Heart left ventricle (tissue), 16 donors: ENCODE data around the gene MGAT5. TPM values are rescaled to one million over a fixed set of nuclear protein-coding genes. Genes with fewer than 3 reads are reported as not detected.

Experiments used
- ATAC-seq, 4 donors: fragments of 200-7000 bp; cut with Tn5 transposase; one replicate each; pipeline ENCODE4 v1.9.1; 2020 to 2022; ENCODE audit warnings: moderate library complexity in 4 of 4, mild to moderate bottlenecking in 3 of 4, moderate number of reproducible peaks in 1 of 4
- DNase-seq, 5 donors: peaks; one replicate each; pipeline ENCODE4 v3.0.0-alpha.2; 2020
- H3K27ac ChIP-seq, 12 donors: fragments of 200-600 bp; sonication (generic) in 4 of 12; one replicate each; pipeline versions ENCODE4 v1.5.0 to v1.8.0; 2016 to 2022; ENCODE audit warnings: mild to moderate bottlenecking in 2 of 12
- H3K27me3 ChIP-seq, 9 donors: fragments of 200-600 bp; sonication (generic) in 2 of 9; one replicate each; pipeline versions ENCODE4 v1.5.1 to v1.8.0; 2016 to 2022; ENCODE audit warnings: mild to moderate bottlenecking in 3 of 9
- H3K36me3 ChIP-seq, 9 donors: fragments of 200-600 bp; sonication (generic) in 2 of 9; one replicate each; pipeline versions ENCODE4 v1.5.0 to v1.8.0; 2018 to 2022; ENCODE audit warnings: mild to moderate bottlenecking in 2 of 9
- H3K4me1 ChIP-seq, 12 donors: fragments of 200-600 bp; sonication (generic) in 4 of 12; one replicate each; pipeline versions ENCODE4 v1.5.0 to v1.8.0; 2016 to 2022; ENCODE audit warnings: mild to moderate bottlenecking in 3 of 12
- H3K4me3 ChIP-seq, 12 donors: fragments of 200-600 bp; sonication (generic) in 4 of 12; one replicate each; pipeline versions ENCODE4 v1.5.0 to v1.8.0; 2017 to 2022; ENCODE audit warnings: mild to moderate bottlenecking in 9 of 12, moderate library complexity in 4 of 12
- H3K9me3 ChIP-seq, 12 donors: fragments of 200-600 bp; sonication (generic) in 4 of 12; one replicate each; pipeline versions ENCODE4 v1.5.0 to v1.8.0; 2016 to 2022; ENCODE audit warnings: mild to moderate bottlenecking in 1 of 12
- CTCF ChIP-seq, 12 donors: fragments of 200-600 bp; sonication (generic) in 4 of 12; IDR thresholded peaks; one replicate each; pipeline versions ENCODE4 v1.5.0 to v1.8.0; 2018 to 2022; ENCODE audit warnings: antibody characterized with exemption in 12 of 12, mild to moderate bottlenecking in 5 of 12
- POLR2A ChIP-seq, 2 donors: fragments of 450-650 bp; IDR thresholded peaks; one replicate each; pipeline ENCODE4 v1.6.1; 2017; ENCODE audit warnings: antibody characterized with exemption in 2 of 2, mild to moderate bottlenecking in 2 of 2, moderate library complexity in 2 of 2
- WGBS, 4 donors: extraction: QIAGEN DNeasy Blood & Tissue Kit in 2 of 4; methylation state at CpG; one replicate each; pipeline versions ENCODE4 v1.1.5 to v1.1.7; 2013 to 2018; 5-methylcytosine and 5-hydroxymethylcytosine counted together
- intact Hi-C, 10 donors: fragments of 100-400 bp; cut with DNase I; formaldehyde crosslinking; loops; one replicate each; pipeline versions ENCODE4 v1.11.1 to v1.14.2; 2022
- polyA plus RNA-seq, 2 donors: library from polyadenylated mRNA; stranded (reverse); fragments of 200-250 nt; gene quantifications; one replicate each; pipeline ENCODE4 v1.2.3, GENCODE V29; 2013
- total RNA-seq, 9 donors: library from RNA; depleted of rRNA in 2 of 9; stranded (reverse); fragments of >200 nt in 2 of 9; fragmentation: NEBNext Ultra II Directional in 3 of 9; extraction: Animal tissue kit (Norgen Biotek cat#: 25700) in 3 of 9; gene quantifications; one replicate each; pipeline versions ENCODE4 v1.1.0 to v1.2.4, GENCODE V29; 2016 to 2023
- donor health status: ischemic (EF 13 %, LVEDD 7.1; RV severe dilation, severe dysfunction).
- donor health status: healthy with polysubstance abuse.
- donor health status: DM: no; HTN: yes; CAD: no.
- donor health status: DM: no; HTN: no; CAD: no.
- donor health status: ischemic (EF 25% LVEDD 6.9; RV normal size, moderate dysfunction).
- donor health status: ischemic (EF 25% LVEDD 5.7; RV mildly dilated, moderate dysfunction).
- donor health status: healthy.
- donor health status: DM: yes; HTN: yes; CAD: no.
- donor health status: ischemic (EF 35%, LVEDD 5.7; RV mildly dilated, moderate dysfunction).
- donor health status: nonischemic (EF 11% LVEDD 7.7; RV severe dilation, severe dysfunction).
- donor health status: DM: yes; HTN: yes; CAD: no.
- donor health status: PGD.
- donor health status: ischemic (EF 29% LVEDD 5.4; RV normal size, mild dysfunction).
- donor health status: nonischemic (EF 23%, LVEDD 6.1; RV moderate dilation, normal function).

The MGAT5 gene
- total and polyA plus RNA-seq, 11 donors = 9.7 to 116 (median 79.3) TPM

- TF ChIP-seq POLR2A (IDR thresholded peaks at IDR 0.05) (no peak), CTCF (IDR thresholded peaks at IDR 0.05) (no peak)
- 62 to 80% (median 77%) methylated on average over 6 of the region's 6 CpGs for WGBS, 4 donors
- H3K27ac ChIP-seq = peak overlapping the region in 7 of 12 donors; percentile 4 to 54 (median 27)
These were observed 125.4 kb downstream of the MGAT5 start for GRCh38 chr2:134379293-134379692.

GRCh38 chr2:134379722-134380121 lies 125.8 kb downstream of the MGAT5 start:
- Histone ChIP-seq H3K36me3 (peaks cover 0 to 26% (median 0%) of the 10 kb centered on the region in 9 donors), H3K27ac (peak overlapping the region in 7 of 12 donors; percentile 4 to 54 (median 27)), H3K9me3 (no peaks in the 10 kb centered on the region), H3K27me3 (no peaks in the 10 kb centered on the region), H3K4me1 (peaks cover 0 to 27% (median 6%) of the 10 kb centered on the region in 12 donors), H3K4me3 (no peak overlapping the region)
- ATAC-seq (peak in 3 of 4 donors; percentile 29 to 73 (median 35)), DNase-seq (no peak)
- WGBS, 4 donors = 45 to 62% (median 57%) methylated on average over 3 of the region's 3 CpGs
- TF ChIP-seq POLR2A (IDR thresholded peaks at IDR 0.05) = no peak
- TF ChIP-seq CTCF (IDR thresholded peaks at IDR 0.05) = no peak
- intact Hi-C loops = loop anchor here in 6 of 10 donors (2.0 to 10.0 kb wide), 5 partner anchors 31 to 73 kb away; no protein-coding TSS in a partner anchor

More at GRCh38 chr2:134379293-134379692, 125.4 kb downstream of the MGAT5 start:
- Histone ChIP-seq H3K4me3 (no peak overlapping the region), H3K4me1 (peaks cover 0 to 31% (median 6%) of the 10 kb centered on the region in 12 donors), H3K9me3 (no peaks in the 10 kb centered on the region), H3K27me3 (no peaks in the 10 kb centered on the region), H3K36me3 (peaks cover 0 to 26% (median 0%) of the 10 kb centered on the region in 9 donors)
- ATAC-seq = peak in 3 of 4 donors; percentile 42 to 47 (median 44)
- peak in 1 of 5 donors; percentile 40 for DNase-seq
- intact Hi-C loops = loop anchor here in 5 of 10 donors (5.0 to 10.0 kb wide), 4 partner anchors 33 to 73 kb away; no protein-coding TSS in a partner anchor

GRCh38 chr2:134381141-134381540 lies 127.3 kb downstream of the MGAT5 start:
- no peak for DNase-seq
- Histone ChIP-seq H3K27ac (no peak overlapping the region), H3K4me3 (no peak overlapping the region), H3K27me3 (no peaks in the 10 kb centered on the region), H3K9me3 (no peaks in the 10 kb centered on the region), H3K4me1 (peaks cover 0 to 23% (median 5%) of the 10 kb centered on the region in 12 donors), H3K36me3 (peaks cover 0 to 17% (median 0%) of the 10 kb centered on the region in 9 donors)
- ATAC-seq = no peak
- 59 to 73% (median 65%) methylated on average over 1 of the region's 1 CpG for WGBS, 4 donors
- intact Hi-C loops = loop anchor here in 1 of 10 donors (2.0 kb wide), 1 partner anchor 30 kb away; no protein-coding TSS in a partner anchor
- TF ChIP-seq CTCF (IDR thresholded peaks at IDR 0.05) (no peak), POLR2A (IDR thresholded peaks at IDR 0.05) (no peak)

- peaks cover 0 to 13% (median 0%) of the 10 kb centered on the region in 12 donors for H3K4me1 ChIP-seq
- intact Hi-C loops = no loop called here
- no peak for DNase-seq
These were observed 130.3 kb downstream of the MGAT5 start for GRCh38 chr2:134384131-134384530.

More at GRCh38 chr2:134384131-134384530, 130.3 kb downstream of the MGAT5 start:
- H3K27me3 ChIP-seq = no peaks in the 10 kb centered on the region
- WGBS, 4 donors = 94 to 99% (median 96%) methylated on average over 4 of the region's 4 CpGs
- no peak overlapping the region for H3K27ac ChIP-seq
- H3K9me3 ChIP-seq = no peaks in the 10 kb centered on the region
- no peak overlapping the region for H3K4me3 ChIP-seq
- no peak for ATAC-seq
- peaks cover 0 to 8% (median 0%) of the 10 kb centered on the region in 9 donors for H3K36me3 ChIP-seq
- TF ChIP-seq POLR2A (IDR thresholded peaks at IDR 0.05) (no peak), CTCF (IDR thresholded peaks at IDR 0.05) (no peak)
